Endometrium (tissue), 2 donors: ENCODE measurements around the gene ALB.

ENCODE experiments used
- FAIRE-seq: peaks from 2 replicates; lab custom pipeline; 2012; peaks lifted over from hg19 to GRCh38; lab: Jason Lieb, UNC
- donor health status: control.
- donor health status: control.

Gene ALB

DNA sequence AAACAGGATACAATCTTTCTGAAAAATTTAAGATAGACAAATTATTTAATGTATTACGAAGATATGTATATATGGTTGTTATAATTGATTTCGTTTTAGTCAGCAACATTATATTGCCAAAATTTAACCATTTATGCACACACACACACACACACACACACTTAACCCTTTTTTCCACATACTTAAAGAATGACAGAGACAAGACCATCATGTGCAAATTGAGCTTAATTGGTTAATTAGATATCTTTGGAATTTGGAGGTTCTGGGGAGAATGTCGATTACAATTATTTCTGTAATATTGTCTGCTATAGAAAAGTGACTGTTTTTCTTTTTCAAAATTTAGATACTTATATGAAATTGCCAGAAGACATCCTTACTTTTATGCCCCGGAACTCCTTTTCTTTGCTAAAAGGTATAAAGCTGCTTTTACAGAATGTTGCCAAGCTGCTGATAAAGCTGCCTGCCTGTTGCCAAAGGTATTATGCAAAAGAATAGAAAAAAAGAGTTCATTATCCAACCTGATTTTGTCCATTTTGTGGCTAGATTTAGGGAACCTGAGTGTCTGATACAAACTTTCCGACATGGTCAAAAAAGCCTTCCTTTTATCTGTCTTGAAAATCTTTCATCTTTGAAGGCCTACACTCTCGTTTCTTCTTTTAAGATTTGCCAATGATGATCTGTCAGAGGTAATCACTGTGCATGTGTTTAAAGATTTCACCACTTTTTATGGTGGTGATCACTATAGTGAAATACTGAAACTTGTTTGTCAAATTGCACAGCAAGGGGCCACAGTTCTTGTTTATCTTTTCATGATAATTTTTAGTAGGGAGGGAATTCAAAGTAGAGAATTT is 5.2 kb downstream of the ALB start:
- no peak for FAIRE-seq

DNA sequence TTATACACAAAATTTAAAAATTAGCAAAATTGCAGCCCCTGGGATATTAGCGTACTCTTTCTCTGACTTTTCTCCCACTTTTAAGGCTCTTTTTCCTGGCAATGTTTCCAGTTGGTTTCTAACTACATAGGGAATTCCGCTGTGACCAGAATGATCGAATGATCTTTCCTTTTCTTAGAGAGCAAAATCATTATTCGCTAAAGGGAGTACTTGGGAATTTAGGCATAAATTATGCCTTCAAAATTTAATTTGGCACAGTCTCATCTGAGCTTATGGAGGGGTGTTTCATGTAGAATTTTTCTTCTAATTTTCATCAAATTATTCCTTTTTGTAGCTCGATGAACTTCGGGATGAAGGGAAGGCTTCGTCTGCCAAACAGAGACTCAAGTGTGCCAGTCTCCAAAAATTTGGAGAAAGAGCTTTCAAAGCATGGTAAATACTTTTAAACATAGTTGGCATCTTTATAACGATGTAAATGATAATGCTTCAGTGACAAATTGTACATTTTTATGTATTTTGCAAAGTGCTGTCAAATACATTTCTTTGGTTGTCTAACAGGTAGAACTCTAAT is 6.0 kb downstream of the ALB start:
- FAIRE-seq: no peak

DNA sequence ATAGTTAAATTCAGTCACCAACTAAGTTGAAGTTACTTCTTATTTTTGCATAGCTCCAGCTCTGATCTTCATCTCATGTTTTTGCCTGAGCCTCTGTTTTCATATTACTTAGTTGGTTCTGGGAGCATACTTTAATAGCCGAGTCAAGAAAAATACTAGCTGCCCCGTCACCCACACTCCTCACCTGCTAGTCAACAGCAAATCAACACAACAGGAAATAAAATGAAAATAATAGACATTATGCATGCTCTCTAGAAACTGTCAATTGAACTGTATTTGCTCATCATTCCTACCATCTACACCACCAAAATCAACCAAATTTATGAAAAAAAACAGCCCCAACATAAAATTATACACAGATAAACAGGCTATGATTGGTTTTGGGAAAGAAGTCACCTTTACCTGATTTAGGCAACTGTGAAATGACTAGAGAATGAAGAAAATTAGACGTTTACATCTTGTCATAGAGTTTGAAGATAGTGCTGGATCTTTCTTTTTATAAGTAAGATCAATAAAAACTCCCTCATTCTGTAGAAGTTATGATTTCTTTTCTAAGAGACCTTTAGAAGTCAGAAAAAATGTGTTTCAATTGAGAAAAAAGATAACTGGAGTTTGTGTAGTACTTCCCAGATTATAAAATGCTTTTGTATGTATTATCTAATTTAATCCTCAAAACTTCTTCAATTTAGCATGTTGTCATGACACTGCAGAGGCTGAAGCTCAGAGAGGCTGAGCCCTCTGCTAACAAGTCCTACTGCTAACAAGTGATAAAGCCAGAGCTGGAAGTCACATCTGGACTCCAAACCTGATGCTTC is 7.0 kb downstream of the ALB start:
- no peak for FAIRE-seq

- FAIRE-seq: no peak
Observed at GRCh38 chr4:73411731-73412414, 7.8 kb downstream of the ALB start.

DNA sequence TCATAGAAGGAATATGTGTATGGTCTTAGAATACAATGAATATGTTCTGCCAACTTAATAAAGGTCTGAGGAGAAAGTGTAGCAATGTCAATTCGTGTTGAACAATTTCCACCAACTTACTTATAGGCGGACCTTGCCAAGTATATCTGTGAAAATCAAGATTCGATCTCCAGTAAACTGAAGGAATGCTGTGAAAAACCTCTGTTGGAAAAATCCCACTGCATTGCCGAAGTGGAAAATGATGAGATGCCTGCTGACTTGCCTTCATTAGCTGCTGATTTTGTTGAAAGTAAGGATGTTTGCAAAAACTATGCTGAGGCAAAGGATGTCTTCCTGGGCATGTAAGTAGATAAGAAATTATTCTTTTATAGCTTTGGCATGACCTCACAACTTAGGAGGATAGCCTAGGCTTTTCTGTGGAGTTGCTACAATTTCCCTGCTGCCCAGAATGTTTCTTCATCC is 9.2 kb downstream of the ALB start:
- FAIRE-seq: no peak

GRCh38 chr4:73414936-73415271 is 10.8 kb downstream of the ALB start:
- no peak for FAIRE-seq

GRCh38 chr4:73415807-73416238 is 11.7 kb downstream of the ALB start:
- FAIRE-seq: no peak

DNA sequence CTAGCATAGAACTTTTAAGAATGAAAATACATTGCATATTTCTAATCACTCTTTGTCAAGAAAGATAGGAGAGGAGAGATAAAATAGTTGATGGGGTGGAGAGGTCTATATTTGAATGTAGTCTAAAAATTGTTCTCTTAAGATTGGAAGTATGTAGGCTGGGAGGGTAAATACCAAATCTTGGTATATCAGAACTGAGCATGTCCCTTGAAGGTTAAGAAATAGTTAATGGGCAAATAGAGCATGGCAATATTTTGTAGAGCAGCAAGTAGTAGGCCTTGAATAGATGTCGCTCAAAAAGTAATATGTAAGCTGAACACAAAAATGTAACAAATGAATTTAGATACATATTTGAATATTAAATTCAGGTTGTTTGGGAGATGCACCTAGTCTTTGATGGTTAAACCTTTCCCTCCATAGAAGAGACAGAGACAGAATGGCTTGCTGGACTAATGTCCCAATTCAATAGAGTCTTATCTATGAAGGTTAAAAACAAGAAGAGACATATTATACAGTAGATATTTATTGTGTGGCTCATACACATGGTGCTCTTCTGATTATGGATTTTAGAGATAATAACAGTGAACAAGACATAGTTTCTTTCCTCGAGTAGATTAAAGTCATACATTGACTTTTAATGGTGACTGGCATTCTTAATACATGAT is 12.5 kb downstream of the ALB start:
- FAIRE-seq: no peak

GRCh38 chr4:73417342-73417741 is 13.3 kb downstream of the ALB start:
- FAIRE-seq: no peak

DNA sequence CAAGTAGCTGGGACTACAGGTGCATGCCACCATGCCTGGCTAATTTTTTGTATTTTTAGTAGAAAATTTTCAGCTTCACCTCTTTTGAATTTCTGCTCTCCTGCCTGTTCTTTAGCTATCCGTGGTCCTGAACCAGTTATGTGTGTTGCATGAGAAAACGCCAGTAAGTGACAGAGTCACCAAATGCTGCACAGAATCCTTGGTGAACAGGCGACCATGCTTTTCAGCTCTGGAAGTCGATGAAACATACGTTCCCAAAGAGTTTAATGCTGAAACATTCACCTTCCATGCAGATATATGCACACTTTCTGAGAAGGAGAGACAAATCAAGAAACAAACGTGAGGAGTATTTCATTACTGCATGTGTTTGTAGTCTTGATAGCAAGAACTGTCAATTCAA is 13.9 kb downstream of the ALB start:
- no peak for FAIRE-seq

DNA sequence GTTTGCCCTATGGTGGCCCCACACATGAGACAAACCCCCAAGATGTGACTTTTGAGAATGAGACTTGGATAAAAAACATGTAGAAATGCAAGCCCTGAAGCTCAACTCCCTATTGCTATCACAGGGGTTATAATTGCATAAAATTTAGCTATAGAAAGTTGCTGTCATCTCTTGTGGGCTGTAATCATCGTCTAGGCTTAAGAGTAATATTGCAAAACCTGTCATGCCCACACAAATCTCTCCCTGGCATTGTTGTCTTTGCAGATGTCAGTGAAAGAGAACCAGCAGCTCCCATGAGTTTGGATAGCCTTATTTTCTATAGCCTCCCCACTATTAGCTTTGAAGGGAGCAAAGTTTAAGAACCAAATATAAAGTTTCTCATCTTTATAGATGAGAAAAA is 14.6 kb downstream of the ALB start:
- FAIRE-seq: no peak

- no peak for FAIRE-seq
Observed at GRCh38 chr4:73419106-73420038, 15.3 kb downstream of the ALB start.

GRCh38 chr4:73420615-73421014 is 16.5 kb downstream of the ALB start:
- no peak for FAIRE-seq

- FAIRE-seq: no peak
Observed at GRCh38 chr4:73421708-73422457, 17.8 kb downstream of the ALB start.

DNA sequence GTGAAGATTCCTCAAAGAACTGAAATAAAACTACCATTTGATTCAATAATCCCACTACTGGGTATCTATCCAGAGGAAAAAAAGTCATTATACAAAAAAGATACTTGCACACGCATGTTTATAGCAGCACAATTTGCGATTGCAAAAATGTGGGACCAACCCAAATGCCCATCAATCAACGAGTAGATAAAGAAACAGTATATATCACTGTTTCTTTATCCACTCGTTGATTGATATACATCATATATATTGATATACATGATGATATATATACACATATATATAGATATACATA is 18.3 kb downstream of the ALB start:
- no peak for FAIRE-seq

- FAIRE-seq: no peak
Observed at GRCh38 chr4:73423184-73423583, 19.1 kb downstream of the ALB start.

DNA sequence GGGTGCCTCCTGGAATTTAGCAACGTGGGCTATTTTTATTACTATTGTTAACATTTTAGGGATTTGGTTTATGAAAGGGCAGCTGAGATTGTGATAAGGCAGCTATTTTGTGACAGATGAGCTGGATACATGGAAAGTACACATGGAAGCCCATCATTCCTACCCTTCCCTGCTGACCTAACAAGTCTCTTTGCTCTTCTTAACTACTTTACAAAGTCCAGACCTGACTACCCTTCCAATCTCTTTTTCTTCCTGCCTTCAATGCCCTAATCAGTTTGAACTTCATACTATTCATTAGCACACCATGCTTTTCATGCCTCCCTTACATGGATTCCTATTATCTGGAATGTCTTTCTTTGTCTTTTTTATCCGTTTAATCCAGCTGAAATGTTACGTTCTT is 22.6 kb downstream of the ALB start:
- FAIRE-seq: no peak

DNA sequence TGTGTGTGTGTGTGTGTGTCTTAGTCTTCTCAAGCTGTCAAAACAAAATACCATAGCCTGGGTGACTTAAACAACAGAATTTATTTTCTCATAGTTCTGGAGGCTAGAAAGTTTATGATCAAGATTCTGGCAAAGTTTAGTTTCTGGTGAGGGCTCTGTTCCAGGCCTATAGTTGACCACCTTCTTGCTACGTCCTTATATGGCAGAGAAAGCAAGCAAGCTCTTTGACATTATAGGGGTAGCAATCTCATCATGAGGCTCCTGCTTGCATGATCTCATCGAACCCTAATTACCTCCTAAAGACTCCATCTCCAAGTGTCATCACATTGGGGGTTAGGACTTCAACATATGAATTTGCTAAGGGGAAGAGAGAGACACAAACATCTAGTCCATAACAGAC is 25.0 kb downstream of the ALB start:
- FAIRE-seq: no peak

DNA sequence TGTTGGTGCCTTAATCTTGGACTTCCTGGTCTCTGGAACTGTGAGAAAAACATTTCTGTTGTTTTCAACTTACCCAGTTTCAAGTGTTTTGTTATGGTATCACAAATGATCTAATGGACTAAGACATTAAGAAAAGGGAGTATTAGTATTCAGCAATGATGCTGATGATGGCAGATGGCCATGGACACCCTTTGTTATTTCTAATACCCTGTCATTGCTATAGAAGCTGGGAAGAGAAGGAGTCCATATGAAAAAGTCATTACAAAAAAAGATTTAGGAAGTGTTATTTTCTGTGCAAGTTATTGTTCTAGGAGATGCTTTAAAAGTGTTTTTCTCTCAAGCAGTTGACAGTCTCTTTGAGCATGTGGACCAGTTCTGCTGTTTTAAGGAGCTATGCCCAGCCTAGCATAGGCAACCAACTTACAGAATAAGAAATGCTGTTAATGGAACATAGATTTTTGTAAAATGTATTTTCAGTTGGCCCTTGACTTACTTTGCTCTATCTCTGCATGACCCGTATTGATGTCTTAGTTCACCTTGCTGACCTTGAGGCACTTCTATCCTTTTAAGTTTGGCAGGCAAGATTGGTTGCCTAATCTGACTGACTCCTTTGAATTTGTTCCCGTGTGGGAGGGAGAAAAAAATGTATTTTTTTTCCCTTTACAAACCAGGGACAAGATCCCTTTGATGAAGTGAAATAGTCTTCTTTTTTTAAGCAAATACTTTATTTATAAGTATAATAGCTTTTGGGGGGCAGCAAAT is 25.9 kb downstream of the ALB start:
- no peak for FAIRE-seq

DNA sequence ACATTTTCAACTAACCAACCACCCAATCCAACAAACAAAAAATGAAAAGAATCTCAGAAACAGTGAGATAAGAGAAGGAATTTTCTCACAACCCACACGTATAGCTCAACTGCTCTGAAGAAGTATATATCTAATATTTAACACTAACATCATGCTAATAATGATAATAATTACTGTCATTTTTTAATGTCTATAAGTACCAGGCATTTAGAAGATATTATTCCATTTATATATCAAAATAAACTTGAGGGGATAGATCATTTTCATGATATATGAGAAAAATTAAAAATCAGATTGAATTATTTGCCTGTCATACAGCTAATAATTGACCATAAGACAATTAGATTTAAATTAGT is 27.7 kb downstream of the ALB start:
- FAIRE-seq: no peak
